A549 (cell line): ENCODE measurements around the gene PML. TPM values are rescaled to one million over a fixed set of nuclear protein-coding genes. Genes with fewer than 3 reads are reported as not detected.

Experiments
- ATAC-seq, 2 experiments: fragments of 200-7000 bp in 1 of 2; fragments of >200 bp in 1 of 2; cut with Nextera tagmentation in 1 of 2; cut with Tn5 transposase in 1 of 2; 3 replicates each; pipeline versions ENCODE4 v1.8.0 to v1.9.1; 2018 to 2020; ENCODE audit warnings: mild to moderate bottlenecking in 1 of 2, moderate library complexity in 1 of 2
- CTCF ChIA-PET: fragments of 300-600 bp; sonication (Branson Sonifier 250); formaldehyde crosslinking; extraction: SDS; loops from one replicate; lab custom pipeline; 2021; ENCODE audit warnings: antibody characterized with exemption, inconsistent platforms; lab: Yijun Ruan, JAX
- POLR2A ChIA-PET: fragments of 350-600 bp; formaldehyde crosslinking; extraction: SDS; loops from one replicate; lab custom pipeline; 2021; ENCODE audit warnings: antibody characterized with exemption, inconsistent platforms; lab: Yijun Ruan, JAX
- DNase-seq, 2 experiments: peaks; one replicate each; pipeline versions ENCODE4 v3.0.0 to v3.0.0-alpha.2; 2011 to 2016; ENCODE audit warnings: low read depth in 1 of 2, low spot score in 1 of 2
- FAIRE-seq: peaks from 2 replicates; lab custom pipeline; 2011; peaks lifted over from hg19 to GRCh38; lab: Jason Lieb, UNC
- H3K27ac ChIP-seq, 2 experiments: fragments of >200 bp; sonication (Bioruptor Twin); formaldehyde crosslinking; 3 replicates each; pipeline ENCODE4 v1.5.1; 2016 to 2017
- H3K4me1 ChIP-seq: fragments of >200 bp; sonication (Bioruptor Twin); formaldehyde crosslinking; 3 replicates; pipeline ENCODE4 v1.6.1; 2016
- H3K4me2 ChIP-seq: fragments of >200 bp; sonication (Bioruptor Twin); formaldehyde crosslinking; 3 replicates; pipeline ENCODE4 v1.6.1; 2016
- H3K4me3 ChIP-seq: fragments of >200 bp; sonication (Bioruptor Twin); formaldehyde crosslinking; 3 replicates; pipeline ENCODE4 v1.5.1; 2016
- H3K9me3 ChIP-seq: fragments of >200 bp; sonication (Bioruptor Twin); formaldehyde crosslinking; 3 replicates; pipeline ENCODE4 v1.6.1; 2016
- ATOH8 ChIP-seq: fragments of 250-450 bp; sonication (Bioruptor Pico); IDR thresholded peaks from 2 replicates; pipeline ENCODE4 v1.5.0; 2020; ENCODE audit warnings: low read depth, mild to moderate bottlenecking, moderate library complexity
- CBX8 ChIP-seq: fragments of 200-600 bp; sonication (generic); IDR thresholded peaks from 2 replicates; pipeline ENCODE4 v1.6.1; 2016
- CTCF ChIP-seq: fragments of >200 bp; sonication (Bioruptor Twin); formaldehyde crosslinking; IDR thresholded peaks from 3 replicates; pipeline ENCODE4 v1.5.1; 2016
- EHMT2 ChIP-seq: fragments of 200-600 bp; sonication (generic); IDR thresholded peaks from 2 replicates; pipeline ENCODE4 v1.6.1; 2016; ENCODE audit warnings: antibody characterized with exemption, low read depth, mild to moderate bottlenecking, moderate library complexity
- ELK1 ChIP-seq: fragments of 150-350 bp; IDR thresholded peaks from 2 replicates; pipeline ENCODE4 v1.6.1; 2014; ENCODE audit warnings: low read depth, mild to moderate bottlenecking, low read length
- HDAC2 ChIP-seq: fragments of 200-600 bp; sonication (generic); IDR thresholded peaks from 2 replicates; pipeline ENCODE4 v1.6.1; 2016
- HES2 ChIP-seq: fragments of >200 bp; sonication (Bioruptor Twin); formaldehyde crosslinking; IDR thresholded peaks from 2 replicates; pipeline ENCODE4 v1.6.1; 2016
- HEYL ChIP-seq: fragments of 250-450 bp; sonication (Bioruptor Pico); IDR thresholded peaks from 2 replicates; pipeline ENCODE4 v1.8.0; 2021; ENCODE audit warnings: mild to moderate bottlenecking, moderate library complexity
- HMGXB4 ChIP-seq: fragments of 250-450 bp; sonication (Bioruptor Pico); IDR thresholded peaks from 2 replicates; pipeline ENCODE4 v1.5.0; 2021; ENCODE audit warnings: mild to moderate bottlenecking, moderate library complexity, borderline replicate concordance
- HOXB5 ChIP-seq: fragments of 250-450 bp; sonication (Bioruptor Pico); IDR thresholded peaks from 2 replicates; pipeline ENCODE4 v1.5.0; 2020; ENCODE audit warnings: mild to moderate bottlenecking, moderate library complexity
- JUNB ChIP-seq: fragments of >200 bp; sonication (Bioruptor Twin); formaldehyde crosslinking; IDR thresholded peaks from 2 replicates; pipeline ENCODE4 v1.6.1; 2016
- KDM1A ChIP-seq: fragments of 200-600 bp; sonication (generic); IDR thresholded peaks from 2 replicates; pipeline ENCODE4 v1.6.1; 2016; ENCODE audit warnings: low read depth, mild to moderate bottlenecking
- KDM5A ChIP-seq: fragments of 200-600 bp; sonication (generic); IDR thresholded peaks from 2 replicates; pipeline ENCODE4 v1.6.1; 2016; ENCODE audit warnings: antibody characterized with exemption, mild to moderate bottlenecking
- MAFK ChIP-seq: fragments of 450-650 bp; IDR thresholded peaks from 2 replicates; pipeline ENCODE4 v1.6.1; 2014; ENCODE audit not compliant: partially characterized antibody
- MAX ChIP-seq: IDR thresholded peaks from 2 replicates; pipeline ENCODE4 v1.6.1; 2012
- MYC ChIP-seq: IDR thresholded peaks from 2 replicates; pipeline ENCODE4 v1.6.1; 2012; ENCODE audit warnings: mild to moderate bottlenecking, inconsistent platforms, low read length, improper control_type of control experiment, borderline replicate concordance
- NFE2L2 ChIP-seq: fragments of 150-350 bp; conservative IDR thresholded peaks from 2 replicates; pipeline ENCODE4 v1.6.1; 2014; ENCODE audit warnings: low read length
- NPAS2 ChIP-seq: fragments of 250-450 bp; sonication (Bioruptor Pico); IDR thresholded peaks from 2 replicates; pipeline ENCODE4 v1.8.0; 2022; ENCODE audit warnings: mild to moderate bottlenecking, moderate library complexity, borderline replicate concordance
- NR3C1 ChIP-seq: fragments of >200 bp; sonication (Bioruptor Twin); formaldehyde crosslinking; IDR thresholded peaks from 3 replicates; pipeline ENCODE4 v1.6.1; 2017
- POLR2A ChIP-seq: IDR thresholded peaks from 2 replicates; pipeline ENCODE4 v1.6.1; 2012; ENCODE audit warnings: mild to moderate bottlenecking, low read length
- RAD21 ChIP-seq, 2 experiments: fragments of >200 bp in 1 of 2; sonication (Bioruptor Twin) in 1 of 2; formaldehyde crosslinking in 1 of 2; IDR thresholded peaks in 1 of 2; conservative IDR thresholded peaks in 1 of 2; 2 replicates in 1 of 2; 3 replicates in 1 of 2; pipeline ENCODE4 v1.6.1; 2012 to 2018; ENCODE audit warnings: inconsistent platforms in 1 of 2
- RARB ChIP-seq: fragments of 250-450 bp; sonication (Bioruptor Pico); IDR thresholded peaks from 2 replicates; pipeline ENCODE4 v1.8.0; 2021; ENCODE audit warnings: mild to moderate bottlenecking, moderate library complexity
- RNF2 ChIP-seq: fragments of 200-600 bp; sonication (generic); IDR thresholded peaks from 2 replicates; pipeline ENCODE4 v1.6.1; 2016; ENCODE audit warnings: low read depth, mild to moderate bottlenecking, antibody characterized with exemption, moderate library complexity, borderline replicate concordance
- SMC3 ChIP-seq: fragments of >200 bp; sonication (Bioruptor Twin); formaldehyde crosslinking; IDR thresholded peaks from 3 replicates; pipeline ENCODE4 v1.6.1; 2018; ENCODE audit warnings: inconsistent platforms
- TFCP2L1 ChIP-seq: fragments of 250-450 bp; sonication (Bioruptor Pico); IDR thresholded peaks from 2 replicates; pipeline ENCODE4 v1.5.0; 2021; ENCODE audit warnings: mild to moderate bottlenecking
- TP53 ChIP-seq: fragments of 250-450 bp; sonication (Bioruptor Pico); IDR thresholded peaks from 2 replicates; pipeline ENCODE4 v1.5.0; 2021; ENCODE audit warnings: mild to moderate bottlenecking, moderate library complexity
- ZC3H11A ChIP-seq: fragments of 450-650 bp; IDR thresholded peaks from 2 replicates; pipeline ENCODE4 v1.6.1; 2014; ENCODE audit warnings: antibody characterized with exemption, mild to moderate bottlenecking
- ZFP36 ChIP-seq: fragments of 450-650 bp; IDR thresholded peaks from 2 replicates; pipeline ENCODE4 v1.6.1; 2014; ENCODE audit warnings: borderline replicate concordance; ENCODE audit not compliant: partially characterized antibody
- ZNF302 ChIP-seq: fragments of 250-450 bp; sonication (Bioruptor Pico); IDR thresholded peaks from 2 replicates; pipeline ENCODE4 v1.9.0; 2021; ENCODE audit warnings: inconsistent platforms, mild to moderate bottlenecking, moderate library complexity
- ZSCAN20 ChIP-seq: fragments of 250-450 bp; sonication (Bioruptor Pico); IDR thresholded peaks from 2 replicates; pipeline ENCODE4 v1.8.0; 2022; ENCODE audit warnings: mild to moderate bottlenecking, moderate library complexity
- WGBS: methylation state at CpG from one replicate; pipeline ENCODE4 v1.1.6; 2017; ENCODE audit errors: missing lambda C conversion rate; 5-methylcytosine and 5-hydroxymethylcytosine counted together
- polyA plus RNA-seq, 4 experiments: library from polyadenylated mRNA; depleted of rRNA in 3 of 4; stranded (reverse); fragments of >200 nt; fragmentation: RNase III in 1 of 4; extraction: RNeasy Plus Mini Kit Qiagen cat#74134 plus additional on column Dnase treatment in 1 of 4; gene quantifications; 2 replicates in 3 of 4; 3 replicates in 1 of 4; pipeline ENCODE4 v1.2.3, GENCODE V29; 2011 to 2017

Gene PML
- polyA plus RNA-seq, 2 of the 4 experiments (the other 2 are of a cell fraction): 2.1 to 8.5 TPM

- ATAC-seq (no peak), DNase-seq (no peak), FAIRE-seq (no peak)
- CTCF ChIA-PET: interaction anchor here (0.5 to 1.0 kb wide), 2 partner anchors 9 to 53 kb away, joined by 3 read pairs; no protein-coding TSS in a partner anchor
- no peak overlapping the region for H3K4me3 ChIP-seq
- 91% methylated on average over 2 of the region's 2 CpGs for WGBS
- no peak overlapping the region for H3K27ac ChIP-seq
- peaks cover 6% of the 10 kb centered on the region; the same call in 2 of the 3 replicates for H3K4me1 ChIP-seq
- H3K9me3 ChIP-seq: no peaks in the 10 kb centered on the region
- POLR2A ChIA-PET: no interaction called here
- H3K4me2 ChIP-seq: no peak overlapping the region
- TF ChIP-seq NR3C1: no peak
- TF ChIP-seq TP53 (CRISPR knock-in tag): no peak
- no peak for TF ChIP-seq EHMT2
- no peak for TF ChIP-seq MYC
These were observed 1.8 kb downstream of the PML start for GRCh38 chr15:73996267-73996666.

- 94% methylated on average over 5 of the region's 5 CpGs for WGBS
- H3K4me3 ChIP-seq: no peak overlapping the region
- H3K27ac ChIP-seq: no peak overlapping the region
- no peak for DNase-seq
- CTCF ChIA-PET: interaction anchor here (1.0 kb wide), 1 partner anchor 9 kb away, joined by 3 read pairs; no protein-coding TSS in a partner anchor
- no peak for FAIRE-seq
- no peaks in the 10 kb centered on the region for H3K9me3 ChIP-seq
- H3K4me1 ChIP-seq: peaks cover 3% of the 10 kb centered on the region; the same call in 1 of the 3 replicates
- no peak for ATAC-seq
- no peak for TF ChIP-seq HDAC2
- no peak for TF ChIP-seq RAD21 (conservative IDR thresholded peaks at IDR 0.05 in 1 of 2, IDR thresholded peaks at IDR 0.05 in 1 of 2)
- TF ChIP-seq KDM5A: no peak
- TF ChIP-seq CBX8: no peak
- TF ChIP-seq ZFP36: no peak
- no peak for TF ChIP-seq ZNF302 (CRISPR knock-in tag)
- no peak for TF ChIP-seq SMC3
- no peak for TF ChIP-seq NPAS2
- no peak for TF ChIP-seq HEYL
- no peak for TF ChIP-seq KDM1A
- TF ChIP-seq ATOH8 (CRISPR knock-in tag): no peak
- no peak for TF ChIP-seq CTCF
- no peak for TF ChIP-seq TFCP2L1
- no peak for TF ChIP-seq ELK1
- TF ChIP-seq NR3C1: no peak
- no peak overlapping the region for H3K4me2 ChIP-seq
- POLR2A ChIA-PET: no interaction called here
These were observed 2.4 kb downstream of the PML start for GRCh38 chr15:73996939-73997338.

GRCh38 chr15:73997986-73998385, 3.5 kb downstream of the PML start:
- TF ChIP-seq RNF2 (no peak), MAX (no peak), HMGXB4 (CRISPR knock-in tag) (no peak), HOXB5 (CRISPR knock-in tag) (no peak), POLR2A (no peak), RARB (no peak), JUNB (no peak), HES2 (no peak), ZSCAN20 (CRISPR knock-in tag) (no peak), MAFK (no peak), ZC3H11A (no peak), SMC3 (no peak), NPAS2 (no peak), NFE2L2 (no peak), ATOH8 (CRISPR knock-in tag) (no peak)
- no peak overlapping the region for H3K27ac ChIP-seq
- no peak overlapping the region for H3K4me3 ChIP-seq
- no peaks in the 10 kb centered on the region for H3K9me3 ChIP-seq
- no peaks in the 10 kb centered on the region for H3K4me1 ChIP-seq
- no peak overlapping the region for H3K4me2 ChIP-seq
- CTCF ChIA-PET: interaction anchor here (1.4 kb wide), 1 partner anchor 9 kb away, joined by 3 read pairs; no protein-coding TSS in a partner anchor
- ATAC-seq: no peak
- DNase-seq: no peak
- FAIRE-seq: no peak
- WGBS: 94% methylated on average over 14 of the region's 27 CpGs
- POLR2A ChIA-PET: no interaction called here
